Astrocyte of the hippocampus (primary cell): ENCODE measurements around the gene PSTPIP1.
A peak's percentile ranks its signal among the peaks of the same experiment; 100 is the strongest.

Experiments used
- DNase-seq: peaks from one replicate; pipeline ENCODE4 v3.0.0; 2011; ENCODE audit warnings: low read depth, low spot score

PSTPIP1 gene

GRCh38 chr15:76998663-76999285 is 3.8 kb downstream of the PSTPIP1 start:
- no peak for DNase-seq

DNA sequence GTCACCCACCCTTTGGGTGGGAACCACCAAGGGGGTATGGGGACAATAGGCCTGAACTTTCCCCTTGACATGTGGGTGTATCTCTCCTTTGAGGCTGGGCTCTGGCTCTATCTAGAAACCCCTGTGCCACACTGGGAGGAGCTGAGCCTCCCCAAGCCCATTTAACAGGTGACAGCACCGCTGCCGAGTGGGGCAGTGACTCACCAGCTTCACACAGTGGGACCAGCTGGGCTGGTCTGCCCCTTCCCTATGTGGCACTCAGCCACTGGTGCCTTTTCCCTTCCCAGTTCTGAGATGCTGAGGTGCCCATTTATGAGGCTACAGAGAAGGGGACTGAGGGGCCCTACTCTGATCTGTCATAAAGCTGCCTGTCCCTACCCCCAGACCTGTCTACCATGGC is 5.1 kb downstream of the PSTPIP1 start:
- DNase-seq, result no peak

DNA sequence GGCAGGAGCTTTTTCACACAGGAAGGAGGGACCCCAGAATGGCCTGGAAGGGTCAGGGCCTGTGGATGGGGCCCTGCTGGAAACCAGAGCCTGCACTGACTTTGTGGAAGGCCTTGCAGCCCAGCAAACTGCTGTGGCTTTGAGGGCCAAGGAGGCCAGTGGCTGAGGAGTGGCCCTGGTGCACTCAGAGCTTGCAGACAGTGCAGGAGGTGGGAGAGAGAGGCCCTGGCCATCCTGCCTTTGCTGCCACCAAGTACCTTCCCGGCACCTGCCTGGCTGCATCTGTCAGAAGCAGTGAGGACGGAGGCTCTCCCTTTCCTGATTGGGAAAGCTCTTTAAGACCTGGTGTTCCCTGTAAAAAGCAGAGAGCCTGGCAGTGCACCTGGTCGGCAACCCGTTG is 6.4 kb downstream of the PSTPIP1 start:
- no peak for DNase-seq

- DNase-seq, result no peak
Observed at GRCh38 chr15:77001966-77002365, 7.0 kb downstream of the PSTPIP1 start.

DNA sequence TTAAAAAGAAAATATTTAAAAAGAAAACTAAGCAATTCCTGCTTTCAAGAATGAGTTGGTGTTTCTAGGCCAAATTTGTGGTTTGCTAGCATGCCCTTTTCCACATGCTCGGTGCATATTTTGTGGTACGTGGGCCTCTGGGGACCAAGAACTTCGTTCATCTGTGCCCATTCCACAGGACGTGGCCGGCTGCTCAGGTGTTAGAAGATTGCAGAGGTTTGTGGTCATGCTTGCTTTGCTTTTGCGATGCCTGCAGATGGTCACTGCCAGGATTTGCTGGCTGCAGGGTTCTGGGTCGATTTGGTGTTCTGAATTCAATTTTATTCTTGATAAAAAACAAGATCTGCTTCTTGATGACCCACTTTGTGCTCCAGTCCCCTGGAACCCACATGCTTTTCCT is 7.5 kb downstream of the PSTPIP1 start:
- DNase-seq, result peak; percentile 34

DNA sequence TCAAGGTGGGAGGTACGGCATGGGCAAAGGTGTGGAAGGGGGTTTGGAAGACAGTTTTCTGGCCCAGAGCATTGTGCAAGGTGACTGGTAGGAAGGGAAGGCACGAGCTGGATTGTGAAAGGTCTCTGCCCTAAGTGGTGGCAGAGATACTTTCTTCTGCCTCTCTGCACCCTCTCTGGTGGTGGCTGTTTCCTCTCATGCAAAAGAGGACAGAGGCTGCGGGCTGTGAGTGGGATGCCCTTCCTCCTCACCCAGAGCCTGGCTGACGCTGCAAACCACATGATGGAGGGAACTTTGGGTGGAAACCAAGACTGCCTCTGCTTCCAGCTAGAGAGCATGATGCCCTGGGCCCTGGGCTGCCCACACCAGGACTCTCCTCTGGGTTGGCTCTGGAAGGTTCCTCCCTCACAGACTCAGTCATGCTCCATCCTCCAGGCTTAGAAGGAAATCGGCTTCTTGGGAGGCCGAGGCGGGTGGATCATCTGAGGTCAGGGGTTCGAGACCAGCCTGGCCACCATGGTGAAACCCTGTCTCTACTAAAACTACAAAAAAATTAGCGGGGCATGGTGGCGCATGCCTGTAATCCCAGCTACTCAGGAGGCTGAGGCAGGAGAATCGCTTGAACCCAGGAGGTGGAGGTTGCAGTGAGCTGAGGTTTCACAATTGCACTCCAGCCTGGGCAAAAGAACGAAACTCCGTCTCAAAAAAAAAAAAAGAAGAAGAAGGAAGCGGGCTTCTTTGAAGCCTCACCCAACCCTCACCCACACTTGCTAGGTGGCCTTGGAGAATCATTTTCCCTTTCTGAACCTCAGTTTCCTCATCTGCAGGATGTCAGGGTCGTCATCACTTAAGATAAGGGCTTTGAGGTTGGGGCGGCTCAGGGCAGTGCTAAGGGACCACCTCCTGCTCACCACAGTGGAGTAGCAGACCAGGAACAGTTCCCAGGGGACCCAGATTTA is 8.3 kb downstream of the PSTPIP1 start:
- no peak for DNase-seq

GRCh38 chr15:77004189-77004588 is 9.3 kb downstream of the PSTPIP1 start:
- DNase-seq, result no peak

DNA sequence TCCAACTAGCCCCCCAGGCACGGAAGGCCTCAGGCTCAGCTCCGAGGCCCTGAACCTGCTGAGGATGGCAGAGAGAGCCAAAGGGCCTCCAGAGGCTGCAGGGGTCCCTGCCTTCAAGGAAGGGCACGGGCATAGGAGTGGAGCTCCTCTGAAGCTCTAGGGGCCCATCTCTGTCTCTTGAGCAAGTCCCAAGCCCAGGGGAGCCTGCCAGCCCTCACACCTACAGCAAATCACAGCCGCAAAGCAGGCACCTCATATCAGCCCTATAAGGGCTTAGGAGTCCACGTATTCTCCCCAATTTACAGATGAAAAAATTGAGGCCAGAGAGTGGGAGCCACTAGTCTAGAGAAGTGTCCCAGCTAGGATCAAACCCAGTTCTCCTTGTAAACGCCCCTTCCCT is 14.2 kb downstream of the PSTPIP1 start:
- DNase-seq, result no peak

DNA sequence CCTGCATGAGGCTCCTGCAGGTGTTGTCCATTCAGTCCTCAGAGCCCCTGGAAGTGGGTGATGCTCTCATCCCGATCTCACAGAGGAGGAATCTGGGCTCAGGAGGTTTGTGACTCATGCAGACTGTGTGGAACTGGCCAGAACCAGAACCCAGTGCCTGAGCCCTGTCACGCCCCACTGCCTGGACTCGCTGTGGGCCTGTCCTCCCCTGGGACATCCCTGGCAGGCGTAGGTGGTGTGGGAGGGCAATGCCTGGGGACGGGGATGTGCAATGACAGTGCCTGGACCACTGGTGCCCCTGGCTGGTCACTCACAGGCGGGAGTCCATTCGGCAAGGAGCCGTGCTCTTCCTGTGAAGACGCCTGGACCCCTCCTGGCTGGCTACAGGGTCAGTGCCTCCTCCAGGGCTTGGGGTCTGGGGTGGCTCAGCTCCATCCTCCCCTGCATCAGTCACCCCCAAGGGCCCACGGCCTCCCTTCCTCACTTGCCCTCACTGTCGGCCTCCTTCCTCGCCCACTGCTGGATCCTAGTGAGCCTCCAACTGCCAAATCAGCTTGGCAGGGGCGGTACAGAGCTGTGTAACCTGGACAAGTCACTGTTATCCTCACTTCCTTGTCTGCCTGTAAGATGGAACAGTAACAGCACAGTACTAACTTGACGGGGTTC is 14.9 kb downstream of the PSTPIP1 start:
- DNase-seq, result no peak

- DNase-seq, result no peak
Observed at GRCh38 chr15:77010312-77010686, 15.4 kb downstream of the PSTPIP1 start.

DNA sequence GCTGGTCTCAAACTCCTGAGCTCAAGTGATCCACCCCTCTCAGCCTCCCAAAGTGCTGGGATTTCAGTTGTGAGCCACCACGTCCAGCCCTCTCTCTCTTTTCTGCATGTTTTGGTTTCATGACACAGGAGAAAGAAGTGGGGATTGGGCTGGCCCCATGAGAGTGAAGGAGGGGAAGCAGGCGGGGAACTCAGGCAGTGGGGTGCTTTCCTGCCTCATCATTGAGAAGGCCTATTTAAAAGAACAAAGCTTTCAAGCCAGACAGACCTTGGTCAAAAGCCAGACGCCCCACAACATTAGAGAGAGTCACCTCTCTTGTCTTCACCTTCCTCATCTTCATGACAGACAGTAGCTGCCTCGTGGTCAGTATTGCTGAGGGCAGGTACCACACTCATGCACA is 15.9 kb downstream of the PSTPIP1 start:
- DNase-seq, result no peak

DNA sequence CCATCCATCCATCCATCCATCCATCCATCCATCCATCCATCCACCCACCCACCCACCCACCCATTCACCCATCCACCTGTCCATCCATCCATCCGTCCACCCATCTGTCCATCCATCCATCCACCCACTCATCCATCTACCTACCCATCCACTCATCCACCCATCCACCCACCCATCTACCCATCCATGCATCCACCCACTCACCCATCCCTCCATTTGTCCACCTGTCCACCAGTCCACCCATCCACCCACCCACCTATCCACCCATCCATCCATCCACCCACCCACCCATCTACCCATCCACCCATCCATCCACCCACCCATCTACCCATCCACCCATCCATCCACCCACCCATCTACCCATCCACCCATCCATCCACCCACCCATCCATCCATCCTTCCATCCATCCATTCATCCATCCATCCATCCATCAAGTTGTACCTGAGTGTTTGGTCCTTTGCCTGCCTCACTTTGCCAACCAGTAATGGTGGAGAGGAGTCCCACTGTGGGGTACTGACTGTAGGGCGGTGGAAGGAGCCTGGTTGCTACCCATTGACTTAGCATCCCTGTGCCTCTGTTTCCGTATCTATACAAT is 17.3 kb downstream of the PSTPIP1 start:
- DNase-seq, result no peak

- DNase-seq, result no peak
Observed at GRCh38 chr15:77012868-77013267, 17.9 kb downstream of the PSTPIP1 start.

GRCh38 chr15:77013776-77014131 is 18.8 kb downstream of the PSTPIP1 start:
- DNase-seq, result no peak

- DNase-seq, result no peak
Observed at GRCh38 chr15:77014132-77015081, 19.5 kb downstream of the PSTPIP1 start.

- no peak for DNase-seq
Observed at GRCh38 chr15:77015646-77016320, 20.9 kb downstream of the PSTPIP1 start.

GRCh38 chr15:77016321-77016695 is 21.4 kb downstream of the PSTPIP1 start:
- no peak for DNase-seq

DNA sequence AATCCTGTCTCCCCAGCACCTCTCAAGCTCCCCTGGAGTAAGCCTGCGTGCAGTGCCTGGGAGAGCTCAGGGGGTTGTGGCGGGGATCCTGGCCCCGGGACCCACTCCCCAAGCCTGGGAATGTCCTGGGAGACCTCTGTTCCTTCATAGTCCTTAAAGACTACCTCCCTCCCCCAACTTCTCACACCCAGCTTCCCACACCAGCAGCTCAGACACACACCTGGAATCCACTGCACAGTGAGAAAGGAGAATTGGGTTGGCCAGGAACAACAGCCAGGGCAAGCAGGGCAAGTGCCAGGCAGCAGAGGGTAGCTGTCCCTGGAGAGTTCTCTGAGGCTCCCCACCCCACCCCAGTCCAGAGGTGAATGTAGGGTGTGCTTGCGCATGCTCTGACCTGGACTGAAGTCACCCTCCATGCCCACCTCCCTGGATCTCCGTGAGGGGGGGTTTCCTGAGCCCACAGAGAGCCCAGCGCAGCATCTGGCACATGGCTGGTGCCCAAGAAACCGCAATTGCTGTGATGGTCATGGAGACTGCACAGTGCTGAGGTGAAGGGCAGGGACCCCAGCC is 22.2 kb downstream of the PSTPIP1 start:
- DNase-seq, result no peak

- DNase-seq, result no peak
Observed at GRCh38 chr15:77017761-77018720, 23.1 kb downstream of the PSTPIP1 start.
